HG03097 (cell line): Measurements from ENCODE around the gene SMPD2.
"Not testable (repeated sequence)": the region's sequence is repeated elsewhere in the genome, so short reads cannot be mapped to it uniquely, and the experiment has no call there.

Experiments used
- ATAC-seq: cut with Tn5 transposase; IDR thresholded peaks from one replicate; pipeline ENCODE4 v1.9.1; 2021; ENCODE audit not compliant: unreplicated experiment, low FRiP score

The SMPD2 gene

DNA sequence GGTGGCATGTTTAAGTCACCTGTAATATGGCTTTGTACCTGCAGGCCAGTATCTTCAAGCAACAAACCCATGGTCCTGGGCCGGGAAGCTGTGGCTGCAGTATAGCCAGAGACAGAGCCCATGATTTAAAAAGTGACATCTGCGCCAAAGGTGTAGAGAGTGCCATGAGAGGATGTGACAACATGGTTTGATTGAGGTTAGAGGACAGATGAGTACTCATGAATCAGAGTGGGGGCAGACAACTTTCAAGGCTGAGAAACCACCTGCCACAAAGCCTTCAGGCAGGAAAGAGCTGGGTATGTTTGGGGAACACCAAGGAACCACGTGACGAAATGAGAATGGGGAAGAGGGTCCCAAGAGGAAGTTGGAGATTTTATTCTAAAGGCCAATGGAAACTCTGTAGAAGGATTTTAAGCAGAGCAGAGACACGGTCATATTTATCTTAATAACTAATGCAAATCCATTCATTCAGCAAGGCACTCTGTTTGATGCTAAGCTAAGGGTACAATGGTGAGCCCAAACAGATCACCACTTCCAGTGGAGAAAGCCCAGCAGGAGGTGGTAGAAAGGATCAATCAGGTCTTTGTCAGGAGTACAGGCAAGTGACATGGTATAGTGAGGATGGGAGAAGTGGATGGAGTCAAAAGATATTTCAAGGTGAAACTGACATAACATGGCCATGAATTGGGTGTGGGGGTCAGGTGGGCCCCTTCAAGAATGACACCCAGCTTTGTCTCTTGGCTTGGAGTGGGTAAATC is 18.4 kb downstream of the SMPD2 start:
- ATAC-seq: peak; percentile 25

DNA sequence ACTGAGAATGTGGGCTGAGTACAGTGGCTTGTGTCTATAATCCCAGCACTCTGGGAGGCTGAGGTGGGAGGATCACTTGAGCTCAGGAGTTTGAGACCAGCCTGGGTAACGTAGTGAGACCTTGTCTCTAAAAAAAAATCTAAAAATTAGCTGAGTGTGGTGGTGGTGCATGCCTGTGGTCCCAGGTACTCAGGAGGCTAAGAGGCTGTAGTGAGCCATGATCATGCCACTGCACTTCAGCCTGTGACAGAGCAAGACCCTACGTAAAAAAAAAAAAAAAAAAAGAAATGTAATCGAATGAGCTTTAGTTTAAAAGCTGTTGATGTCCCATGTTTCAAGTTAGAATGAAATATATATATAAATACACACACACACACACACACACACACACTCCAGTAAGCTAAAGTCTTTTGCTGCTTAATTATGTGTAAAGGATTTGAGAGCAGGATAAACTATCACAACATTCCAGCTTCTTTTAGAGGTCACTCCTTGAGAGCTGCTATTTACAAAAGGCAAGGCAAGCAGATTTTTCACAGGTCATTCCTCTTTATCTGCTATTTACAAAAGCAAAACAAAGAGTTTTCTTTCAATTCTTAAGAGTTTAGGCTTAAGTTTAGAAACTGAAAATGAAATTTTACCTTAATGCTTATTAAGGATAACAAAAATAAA is 19.8 kb downstream of the SMPD2 start:
- ATAC-seq: no peak

DNA sequence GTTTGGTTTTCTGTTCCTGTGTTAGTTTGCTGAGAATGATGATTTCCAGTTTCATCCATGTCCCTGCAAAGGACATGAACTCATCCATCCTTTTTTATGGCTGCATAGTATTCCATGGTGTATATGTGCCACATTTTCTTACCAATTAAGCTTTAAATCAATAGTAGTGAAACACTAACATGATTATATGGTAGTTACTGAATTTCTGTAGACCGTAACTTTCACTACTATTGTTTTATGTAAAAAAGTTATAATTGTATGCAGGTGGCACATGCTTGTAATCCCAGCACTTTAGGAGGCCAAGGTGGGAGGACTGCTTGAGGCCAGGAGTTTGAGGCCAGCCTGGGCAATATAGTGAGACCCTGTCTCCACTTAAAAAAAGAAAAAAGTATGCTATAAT is 20.7 kb downstream of the SMPD2 start:
- not testable (repeated sequence) for ATAC-seq

DNA sequence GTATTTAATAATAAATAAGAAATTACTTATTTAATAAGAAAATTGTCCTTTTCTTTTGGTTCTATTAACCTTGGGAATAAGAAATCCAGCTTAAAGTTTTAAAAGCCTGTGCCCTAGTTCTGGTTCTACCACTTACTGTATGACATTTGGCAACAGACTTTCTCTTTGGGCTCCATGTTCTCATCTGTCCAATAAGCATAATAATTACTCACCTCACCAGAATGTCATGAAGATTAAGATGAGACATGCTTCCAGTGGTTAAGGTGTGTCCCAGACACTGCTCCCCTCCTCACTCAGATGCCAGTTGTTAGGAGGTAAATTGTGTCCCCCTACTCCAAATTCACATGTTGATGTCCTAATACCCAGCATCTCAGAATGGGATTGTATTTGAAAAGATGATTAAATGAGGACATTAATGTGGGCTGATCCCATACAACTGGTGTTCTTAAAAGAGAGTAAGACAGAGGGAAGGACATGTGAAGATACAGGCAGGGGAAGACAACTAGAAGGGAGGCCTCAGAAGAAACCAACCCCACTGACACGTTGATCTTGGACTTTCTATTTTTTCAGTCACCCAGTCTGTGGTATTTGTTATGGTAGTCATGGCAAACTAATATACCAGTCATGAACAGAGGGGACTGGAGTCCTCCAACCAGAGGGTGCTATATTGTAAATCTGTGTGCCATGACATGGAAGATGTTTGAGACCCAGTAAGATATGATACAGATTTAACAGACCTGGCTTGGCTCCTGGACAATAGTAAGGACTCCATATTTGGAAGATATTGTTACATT is 21.4 kb downstream of the SMPD2 start:
- no peak for ATAC-seq

DNA sequence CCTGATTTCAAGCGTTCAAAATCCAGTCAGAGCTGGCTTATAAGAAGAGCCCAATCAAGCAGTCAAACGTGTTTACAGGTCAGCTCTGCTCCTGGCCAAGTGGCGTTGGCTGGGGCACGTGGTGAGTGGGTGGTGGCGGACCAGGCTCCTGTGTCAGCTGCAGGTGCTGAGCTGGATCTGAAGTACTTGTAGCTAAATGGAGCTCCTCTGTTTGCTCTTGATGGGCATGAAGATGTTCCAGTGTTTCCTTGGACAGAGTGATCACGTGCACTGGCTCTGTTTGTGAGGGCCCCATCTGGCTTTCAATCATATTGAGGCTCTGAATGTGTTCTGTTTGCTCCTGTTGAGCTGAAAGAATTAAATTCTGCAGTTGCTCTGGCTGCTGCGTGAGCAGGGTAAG is 25.2 kb downstream of the SMPD2 start:
- ATAC-seq: no peak

DNA sequence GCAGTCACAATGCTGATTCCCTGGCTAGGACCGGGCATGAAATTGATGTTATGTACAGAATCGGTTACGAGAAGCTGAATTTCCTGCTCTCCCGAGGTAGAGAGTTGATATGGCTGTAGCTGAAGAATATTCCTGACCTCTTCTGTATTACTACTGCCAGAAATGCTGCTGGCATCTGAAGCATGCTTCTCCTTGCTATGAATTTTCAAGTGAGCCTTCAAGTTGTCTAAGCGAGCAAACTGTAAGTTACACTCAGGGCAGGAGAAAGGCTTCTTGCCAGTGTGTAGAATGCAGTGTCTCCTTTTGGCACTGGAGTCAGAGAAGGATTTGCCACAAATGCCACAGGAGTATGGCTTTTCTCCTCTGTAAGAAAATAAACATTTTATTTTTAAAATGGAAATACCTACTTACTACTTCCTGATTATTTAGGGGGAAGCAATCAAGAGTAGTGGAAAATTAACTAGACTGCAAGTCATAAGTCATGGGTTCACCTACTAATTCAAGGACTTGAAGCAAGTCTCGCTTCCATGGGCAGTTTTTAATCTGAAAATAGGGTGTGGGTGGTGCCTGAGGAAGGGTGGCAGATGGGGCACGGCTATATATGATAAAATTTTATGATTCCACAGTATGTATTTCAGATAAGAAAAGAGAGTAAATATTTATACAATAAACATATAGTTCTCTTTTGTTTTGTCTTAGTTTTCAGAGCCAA is 25.8 kb downstream of the SMPD2 start:
- ATAC-seq: no peak

DNA sequence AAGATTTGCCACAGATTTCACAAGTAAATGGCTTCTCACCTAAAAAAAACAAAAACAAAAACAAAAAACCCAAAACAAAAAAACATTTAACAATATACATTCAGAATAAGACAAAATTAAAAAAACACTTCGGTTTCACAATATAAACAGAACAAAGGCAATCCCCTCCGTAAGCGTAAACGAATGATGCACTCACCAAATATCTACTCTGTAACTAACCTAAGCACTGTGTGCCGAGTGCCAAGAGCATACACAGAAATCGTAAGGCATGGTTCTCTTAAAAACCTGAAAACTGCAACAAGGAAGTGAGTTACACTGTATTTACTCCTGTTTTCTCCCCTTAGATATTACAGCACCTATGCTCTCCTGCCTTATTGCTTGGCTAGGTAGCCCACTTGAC is 27.2 kb downstream of the SMPD2 start:
- ATAC-seq: no peak

DNA sequence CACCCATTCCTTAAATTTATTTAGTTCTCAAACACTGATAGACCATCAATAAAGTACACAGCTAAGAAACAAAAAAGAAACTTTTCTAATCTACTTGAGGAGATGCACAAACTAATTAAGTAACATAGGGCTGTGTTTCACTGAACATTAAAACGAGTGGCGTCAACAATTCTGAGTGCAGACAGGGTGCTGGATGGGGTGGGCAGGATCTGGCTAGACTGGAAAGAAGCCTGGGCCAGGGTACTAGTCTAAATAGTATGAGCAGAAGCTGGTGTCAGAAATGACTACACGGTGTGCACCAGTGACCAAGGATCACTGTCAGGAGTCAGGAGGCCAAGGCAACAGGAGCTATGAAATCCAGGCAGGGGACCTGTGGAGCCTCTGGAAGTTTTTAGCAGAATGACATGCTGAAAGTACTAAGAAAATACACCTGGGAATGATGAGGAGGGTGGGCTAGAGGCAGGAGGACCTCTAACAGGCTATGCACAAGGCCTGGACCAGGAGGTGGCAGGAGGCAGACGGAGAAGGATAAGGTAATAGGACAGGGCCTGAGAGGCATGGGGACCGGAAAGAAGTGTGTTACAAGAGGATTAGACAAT is 29.2 kb downstream of the SMPD2 start:
- ATAC-seq: no peak

DNA sequence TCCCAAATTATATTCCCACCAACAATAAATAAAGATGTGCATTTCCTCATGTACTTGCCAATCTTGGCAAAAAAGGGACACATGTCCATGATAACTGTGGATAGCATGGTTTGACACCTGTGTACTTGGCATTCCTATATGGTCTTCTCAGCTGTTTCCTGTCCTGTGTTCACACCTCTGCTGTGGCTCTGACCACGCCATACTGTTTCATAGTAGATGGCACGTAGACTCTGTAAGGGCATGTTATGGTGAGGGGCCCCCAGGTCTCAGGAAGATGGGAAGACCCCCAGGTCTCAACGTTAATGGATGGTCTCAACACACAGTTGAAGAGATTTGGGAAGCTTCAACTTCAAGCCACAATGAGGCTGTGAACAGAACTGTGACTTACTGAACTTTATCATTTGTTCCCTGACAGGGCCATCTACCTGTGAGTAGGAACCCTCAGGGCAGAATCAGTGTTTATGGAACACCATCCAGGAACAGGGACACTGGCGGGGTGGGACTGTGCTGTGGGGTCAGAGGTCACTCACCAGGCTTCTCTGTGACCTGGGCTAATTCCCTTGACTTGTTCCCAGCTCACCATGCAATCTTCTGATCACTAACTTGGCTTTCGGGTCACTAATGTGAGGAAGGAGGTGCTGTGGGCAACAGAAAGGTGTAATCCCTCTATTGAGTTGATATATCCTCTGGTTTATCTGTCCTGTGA is 30.7 kb downstream of the SMPD2 start:
- no peak for ATAC-seq

DNA sequence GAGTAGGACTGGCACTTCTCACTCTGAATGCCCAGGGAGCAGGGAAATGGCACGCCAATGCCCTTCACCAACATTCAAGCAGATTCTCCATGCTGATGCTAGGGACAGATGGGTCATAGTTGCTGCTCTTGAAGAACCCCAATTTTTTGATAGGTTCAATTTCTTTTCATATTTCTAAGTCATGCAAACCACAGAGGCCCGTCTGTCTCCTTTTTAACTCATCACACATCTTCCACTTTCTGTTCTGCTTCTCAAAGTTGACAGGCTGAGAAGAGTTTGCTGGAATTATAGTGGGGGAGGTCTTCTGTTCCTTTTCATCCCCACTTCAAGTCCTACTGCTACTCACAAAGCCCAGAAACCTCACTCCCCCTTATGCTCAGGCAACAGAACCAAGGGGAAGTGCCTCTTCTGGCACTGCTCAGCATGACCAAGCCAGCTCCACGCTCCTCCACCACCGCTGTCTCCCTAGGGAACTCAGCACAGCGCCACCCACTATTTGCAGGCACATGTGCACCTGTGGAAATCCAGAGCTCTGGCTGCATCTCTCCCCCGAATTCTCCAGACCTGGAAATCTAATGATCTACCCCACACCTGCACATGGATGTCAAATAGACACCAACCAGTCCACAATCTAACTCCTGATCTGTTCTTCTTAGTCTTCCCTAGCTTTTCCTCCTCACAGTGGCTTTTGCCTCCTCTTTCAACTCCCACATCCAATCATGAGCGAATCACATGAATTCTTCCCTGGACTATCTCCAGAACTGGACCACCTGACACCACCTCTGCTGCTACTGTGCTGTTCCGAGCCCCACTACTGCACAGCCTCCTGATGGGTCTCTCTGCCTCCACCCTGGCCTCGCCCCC is 31.8 kb downstream of the SMPD2 start:
- no peak for ATAC-seq

DNA sequence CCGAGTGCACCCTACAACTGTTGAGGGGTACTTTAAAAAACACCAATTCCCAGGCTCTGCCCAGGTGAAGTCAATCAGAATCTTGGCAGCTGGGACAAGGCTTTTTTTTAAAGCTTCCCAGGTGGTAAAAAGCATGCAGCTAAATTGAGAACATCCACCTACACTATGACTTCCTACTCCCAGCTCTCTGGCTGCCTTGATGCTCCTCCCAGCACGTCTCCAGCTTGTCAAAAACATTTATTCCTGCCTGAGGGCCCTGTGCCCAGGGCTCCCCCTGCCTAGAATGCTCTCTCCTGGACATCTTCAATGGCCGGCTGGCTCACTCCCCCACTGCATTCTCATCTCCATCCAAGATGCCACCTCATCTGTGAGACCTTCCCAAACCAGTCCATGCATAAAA is 32.6 kb downstream of the SMPD2 start:
- ATAC-seq: no peak

DNA sequence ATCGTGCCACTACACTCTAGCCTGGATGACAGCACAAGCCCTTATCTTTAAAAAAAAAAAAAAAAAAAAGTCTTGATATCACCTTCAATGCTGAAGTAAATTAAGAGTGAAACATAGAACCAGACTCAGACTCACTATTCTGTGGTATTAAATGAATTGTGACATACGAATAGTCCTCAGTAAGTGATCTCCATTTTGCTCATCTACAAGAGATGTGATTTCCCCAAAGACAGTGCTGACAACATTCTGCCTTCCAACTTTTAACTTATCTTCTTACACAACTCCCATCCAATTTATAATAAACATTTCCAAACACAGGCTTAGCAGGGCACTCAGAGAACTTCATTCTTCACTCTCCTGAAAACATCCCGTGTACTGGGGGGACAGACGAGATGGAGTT is 34.5 kb downstream of the SMPD2 start:
- no peak for ATAC-seq

DNA sequence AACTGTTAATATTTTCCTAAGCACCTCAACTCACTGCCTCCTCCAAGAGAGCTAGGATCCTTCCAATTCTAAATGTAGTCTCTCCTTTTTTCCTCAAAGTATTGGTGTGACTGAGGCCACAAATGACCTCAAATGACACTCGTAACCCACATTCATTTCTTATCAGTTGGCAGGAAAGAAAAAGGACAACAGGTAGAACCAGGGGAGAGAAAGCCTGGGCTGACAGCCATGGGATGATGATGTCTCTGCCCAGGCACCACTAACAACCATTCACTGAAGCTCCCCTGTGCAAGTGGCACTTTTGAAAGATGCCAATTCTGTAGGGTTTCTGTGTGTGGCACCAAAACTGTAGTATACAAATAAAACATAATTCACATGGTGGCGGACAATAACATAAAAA is 35.1 kb downstream of the SMPD2 start:
- ATAC-seq: no peak

DNA sequence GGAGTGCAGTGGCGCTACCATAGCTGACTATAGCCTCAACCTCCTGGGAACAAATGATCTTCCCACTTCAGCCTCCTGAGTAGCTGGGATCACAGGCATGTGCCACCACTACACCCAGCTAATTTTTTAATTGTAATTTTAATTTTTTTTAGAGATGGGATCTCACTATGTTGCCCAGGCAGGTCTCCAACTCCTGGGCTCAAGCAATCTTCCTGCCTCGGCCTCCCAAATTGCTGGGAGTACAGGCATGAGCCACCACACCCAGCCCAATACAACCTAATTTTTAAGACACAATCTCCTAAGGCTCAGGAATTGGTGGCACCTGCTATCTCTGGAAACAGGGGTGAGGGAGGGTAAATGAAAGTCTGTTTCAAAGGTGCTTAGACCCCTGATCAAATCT is 36.7 kb downstream of the SMPD2 start:
- no peak for ATAC-seq

DNA sequence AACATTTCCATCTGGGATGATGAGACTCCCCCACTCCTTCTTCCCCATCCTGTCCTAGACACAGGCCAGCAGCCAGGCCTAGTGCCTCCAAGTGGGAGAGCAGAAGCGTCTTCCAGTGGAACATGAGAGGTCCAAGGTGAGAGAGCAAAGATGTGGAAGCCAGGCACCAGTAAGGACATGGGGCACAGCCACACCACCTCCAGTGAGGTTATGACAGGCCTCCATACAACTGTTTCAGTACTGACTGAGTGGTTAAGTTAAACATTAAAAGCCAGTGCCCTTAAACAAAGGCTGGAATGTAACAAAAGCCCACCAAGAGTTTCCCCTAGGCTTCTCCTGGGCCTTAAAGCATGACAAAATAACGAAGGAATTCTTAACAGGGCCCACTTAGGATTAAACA is 37.2 kb downstream of the SMPD2 start:
- ATAC-seq: peak; percentile 49

DNA sequence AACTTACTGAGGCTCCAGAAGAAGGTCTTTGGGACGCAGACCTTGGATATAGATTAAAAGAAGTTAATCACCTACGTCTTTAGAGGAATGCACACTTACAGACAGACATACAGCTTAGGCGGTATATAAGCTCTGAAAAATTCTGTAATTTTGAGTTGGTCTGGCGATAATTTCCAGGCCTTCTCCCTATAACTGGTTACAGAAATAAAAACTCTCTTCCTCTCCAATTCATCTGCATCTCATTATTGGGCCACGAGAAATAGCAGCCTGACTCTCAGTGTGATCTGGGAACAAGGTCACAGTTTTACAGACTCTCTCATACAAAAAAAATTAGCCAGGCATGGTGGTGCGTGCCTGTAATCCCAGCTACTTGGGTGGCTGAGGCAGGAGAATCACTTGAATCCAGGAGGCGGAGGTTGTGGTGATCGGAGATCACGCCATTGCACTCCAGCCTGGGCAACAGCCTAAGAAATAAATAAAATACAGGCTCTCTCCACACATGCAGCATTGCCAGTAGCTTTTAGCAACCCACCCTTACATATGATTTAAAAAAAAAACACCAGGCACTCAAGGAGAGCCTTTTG is 37.8 kb downstream of the SMPD2 start:
- no peak for ATAC-seq

DNA sequence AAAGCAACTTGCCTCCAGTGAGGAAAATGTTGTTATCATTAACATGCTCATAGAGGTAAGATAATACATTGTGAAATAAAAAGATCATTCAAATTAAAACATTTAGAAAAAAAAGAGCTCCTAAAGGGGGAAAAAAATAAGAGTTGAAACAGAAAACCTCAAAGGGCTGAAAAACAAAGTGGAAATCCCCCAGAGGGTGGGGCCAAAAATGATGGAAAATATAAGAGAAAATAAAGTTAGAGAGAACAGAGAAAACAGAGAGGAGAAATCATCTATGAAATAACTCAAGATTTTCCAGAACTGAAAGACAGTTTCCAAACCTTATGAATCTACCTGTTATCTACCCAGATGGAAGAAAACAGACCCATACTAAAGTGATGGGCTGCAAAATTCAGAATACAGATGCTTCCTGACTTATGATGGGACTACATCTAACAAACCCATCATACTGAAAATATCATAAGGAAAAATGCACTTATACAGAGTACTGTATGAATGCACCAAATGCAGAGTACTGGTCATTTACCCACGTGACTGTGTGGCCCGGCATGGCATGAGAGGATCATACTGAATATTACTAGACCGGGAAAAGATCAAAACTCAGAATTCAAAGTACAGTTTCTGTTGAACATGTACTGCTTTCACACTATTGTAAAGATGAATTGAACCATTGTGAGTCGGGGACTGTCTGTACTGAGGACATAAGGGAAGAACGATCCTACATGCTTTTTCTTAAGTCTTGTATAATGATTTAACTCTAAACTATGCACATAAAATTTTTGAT is 38.5 kb downstream of the SMPD2 start:
- ATAC-seq: no peak

DNA sequence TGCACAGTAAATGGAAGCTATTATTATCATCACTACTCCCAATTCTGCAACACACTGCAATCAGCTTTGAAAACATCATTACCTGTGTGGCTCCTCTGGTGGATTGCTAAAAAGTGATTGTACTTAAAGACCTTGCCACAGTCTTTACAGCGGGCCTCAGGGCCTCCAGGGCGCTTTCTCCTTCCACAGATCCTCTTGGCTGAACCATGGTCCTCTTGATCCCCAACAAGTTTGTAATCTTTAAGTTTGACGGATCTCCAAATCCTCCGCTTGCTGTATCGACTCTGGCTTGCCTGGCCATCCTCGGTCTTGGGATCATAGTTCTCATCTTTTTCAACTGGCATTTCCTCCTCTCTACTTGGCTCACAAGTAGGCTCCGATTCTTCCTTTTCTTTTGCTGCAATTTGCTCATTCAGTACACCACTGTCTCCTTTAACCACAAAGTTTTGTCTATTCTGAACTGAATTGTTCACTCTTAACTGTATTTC is 40.5 kb downstream of the SMPD2 start:
- ATAC-seq: no peak
